ENCODE results near the gene CCDC9. TPM values are rescaled to one million over a fixed set of nuclear protein-coding genes. Genes with fewer than 3 reads are reported as not detected.

CCDC9 gene
- total RNA-seq, 1 donor from 2014 or later = 3.4 TPM

GRCh38 chr19:47241919-47242577 is 14.3 kb upstream of the CCDC9 start:
- no peak overlapping the region for H3K9ac ChIP-seq

GRCh38 chr19:47243364-47243775 is 13.0 kb upstream of the CCDC9 start:
- peaks cover 12% of the 10 kb centered on the region for H3K4me1 ChIP-seq
- H2AFZ ChIP-seq (replicated peaks) = no peak overlapping the region

More at GRCh38 chr19:47241919-47242577, 14.3 kb upstream of the CCDC9 start:
- no peaks in the 10 kb centered on the region for H3K9me3 Mint-ChIP-seq
- H3K79me2 ChIP-seq (ENCODE audit: low read depth) = no peaks in the 10 kb centered on the region
- no peak overlapping the region for H3K4me3 Mint-ChIP-seq
- H3K4me1 Mint-ChIP-seq = peaks cover 20% of the 10 kb centered on the region
- H3K36me3 ChIP-seq = no peaks in the 10 kb centered on the region
- H3K4me1 ChIP-seq = peaks cover 12% of the 10 kb centered on the region
- H3K9me3 ChIP-seq (ENCODE audit: low read depth) = no peaks in the 10 kb centered on the region
- H3K27me3 Mint-ChIP-seq (ENCODE audit: insufficient read depth, low read depth) = peaks cover 25% of the 10 kb centered on the region
- H3K4me3 ChIP-seq = no peak overlapping the region
- H3K4me2 ChIP-seq = no peak overlapping the region
- no peaks in the 10 kb centered on the region for H3K36me3 Mint-ChIP-seq
- H3F3A ChIP-seq (ENCODE audit: low read depth) = peaks cover 62% of the 10 kb centered on the region
- H3K27me3 ChIP-seq = peaks cover 44% of the 10 kb centered on the region
- H3K27ac Mint-ChIP-seq = no peak overlapping the region
- no peak overlapping the region for H3K27ac ChIP-seq
- DNase-seq (ENCODE audit: low spot score) = no peak
- TF ChIP-seq EZH2phosphoT487 (IDR thresholded peaks at IDR 0.05) = no peak
- no peak for TF ChIP-seq EZH2 (IDR thresholded peaks at IDR 0.05)
- TF ChIP-seq CTCF (IDR thresholded peaks at IDR 0.05) = no peak
- H4K20me1 ChIP-seq (ENCODE audit: low read depth) = no peaks in the 10 kb centered on the region
- no peak overlapping the region for H2AFZ ChIP-seq (replicated peaks)

GRCh38 chr19:47243776-47244547 is 12.4 kb upstream of the CCDC9 start:
- H3K4me1 ChIP-seq = peaks cover 8% of the 10 kb centered on the region
- no peaks in the 10 kb centered on the region for H4K20me1 ChIP-seq (ENCODE audit: low read depth)
- no peak overlapping the region for H3K27ac ChIP-seq
- H2AFZ ChIP-seq (replicated peaks) = peak overlapping the region; percentile 54
- H3K27me3 ChIP-seq = peaks cover 39% of the 10 kb centered on the region
- peak overlapping the region; percentile 80 for H3K4me3 Mint-ChIP-seq
- H3K9me3 ChIP-seq (ENCODE audit: low read depth) = no peaks in the 10 kb centered on the region
- H3K27ac Mint-ChIP-seq = no peak overlapping the region
- H3K9ac ChIP-seq = no peak overlapping the region
- H3K4me3 ChIP-seq = peak overlapping the region; percentile 41
- peaks cover 19% of the 10 kb centered on the region for H3K4me1 Mint-ChIP-seq
- no peaks in the 10 kb centered on the region for H3K36me3 Mint-ChIP-seq
- H3K27me3 Mint-ChIP-seq (ENCODE audit: insufficient read depth, low read depth) = peaks cover 24% of the 10 kb centered on the region
- peak; percentile 96 for DNase-seq (ENCODE audit: low spot score)
- peaks cover 57% of the 10 kb centered on the region for H3F3A ChIP-seq (ENCODE audit: low read depth)
- H3K4me2 ChIP-seq = peak overlapping the region; percentile 63
- no peak for TF ChIP-seq EZH2 (IDR thresholded peaks at IDR 0.05)
- peak; percentile 93 for TF ChIP-seq CTCF (IDR thresholded peaks at IDR 0.05)
- no peak for TF ChIP-seq EZH2phosphoT487 (IDR thresholded peaks at IDR 0.05)
- no peaks in the 10 kb centered on the region for H3K9me3 Mint-ChIP-seq
- no peaks in the 10 kb centered on the region for H3K36me3 ChIP-seq
- H3K79me2 ChIP-seq (ENCODE audit: low read depth) = no peaks in the 10 kb centered on the region

More at GRCh38 chr19:47243364-47243775, 13.0 kb upstream of the CCDC9 start:
- no peaks in the 10 kb centered on the region for H3K9me3 ChIP-seq (ENCODE audit: low read depth)
- no peaks in the 10 kb centered on the region for H4K20me1 ChIP-seq (ENCODE audit: low read depth)
- H3K4me1 Mint-ChIP-seq = peaks cover 23% of the 10 kb centered on the region
- no peak overlapping the region for H3K27ac Mint-ChIP-seq
- H3K27ac ChIP-seq = no peak overlapping the region
- peaks cover 44% of the 10 kb centered on the region for H3K27me3 ChIP-seq
- H3K4me3 Mint-ChIP-seq = peak overlapping the region; percentile 77
- no peaks in the 10 kb centered on the region for H3K9me3 Mint-ChIP-seq
- no peaks in the 10 kb centered on the region for H3K36me3 Mint-ChIP-seq
- no peaks in the 10 kb centered on the region for H3K79me2 ChIP-seq (ENCODE audit: low read depth)
- H3K27me3 Mint-ChIP-seq (ENCODE audit: insufficient read depth, low read depth) = peaks cover 27% of the 10 kb centered on the region
- H3K9ac ChIP-seq = no peak overlapping the region
- no peak for DNase-seq (ENCODE audit: low spot score)
- TF ChIP-seq EZH2 (IDR thresholded peaks at IDR 0.05) (no peak), EZH2phosphoT487 (IDR thresholded peaks at IDR 0.05) (no peak), CTCF (IDR thresholded peaks at IDR 0.05) (no peak)
- H3K4me3 ChIP-seq = peak overlapping the region; percentile 41
- H3K36me3 ChIP-seq = no peaks in the 10 kb centered on the region
- peaks cover 62% of the 10 kb centered on the region for H3F3A ChIP-seq (ENCODE audit: low read depth)
- H3K4me2 ChIP-seq = peak overlapping the region; percentile 63

Measured in neural progenitor cell (in vitro differentiated cells).